Measurements from ENCODE around the gene LSM10. TPM values are rescaled to one million over a fixed set of nuclear protein-coding genes. Genes with fewer than 3 reads are reported as not detected.

LSM10 gene
- total RNA-seq, 4 donors from 2014 or later: 3.7 to 48.1 (median 15.1) TPM

DNA sequence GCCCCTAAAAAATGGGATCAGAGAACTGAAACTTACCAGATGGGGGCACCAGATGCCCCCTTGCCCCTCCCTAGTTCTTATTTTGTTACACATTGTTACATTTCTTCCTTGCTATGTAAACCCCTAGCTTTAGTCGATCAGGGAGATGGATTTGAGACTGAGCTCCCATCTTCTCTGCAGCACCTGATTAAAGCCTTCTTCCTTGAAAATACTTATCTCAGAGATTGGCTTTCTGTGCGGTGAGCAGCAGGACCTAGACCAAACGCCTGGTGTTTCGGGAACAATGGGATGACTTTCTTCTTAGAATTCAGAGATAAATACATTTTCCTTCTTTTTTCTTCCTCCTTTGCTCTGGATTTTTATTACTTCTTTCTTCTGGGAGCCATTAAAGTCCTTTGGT, 16.7 kb upstream of the LSM10 start:
- TF ChIP-seq POLR2A (IDR thresholded peaks at IDR 0.05): no peak
- TF ChIP-seq, protein P1, sequence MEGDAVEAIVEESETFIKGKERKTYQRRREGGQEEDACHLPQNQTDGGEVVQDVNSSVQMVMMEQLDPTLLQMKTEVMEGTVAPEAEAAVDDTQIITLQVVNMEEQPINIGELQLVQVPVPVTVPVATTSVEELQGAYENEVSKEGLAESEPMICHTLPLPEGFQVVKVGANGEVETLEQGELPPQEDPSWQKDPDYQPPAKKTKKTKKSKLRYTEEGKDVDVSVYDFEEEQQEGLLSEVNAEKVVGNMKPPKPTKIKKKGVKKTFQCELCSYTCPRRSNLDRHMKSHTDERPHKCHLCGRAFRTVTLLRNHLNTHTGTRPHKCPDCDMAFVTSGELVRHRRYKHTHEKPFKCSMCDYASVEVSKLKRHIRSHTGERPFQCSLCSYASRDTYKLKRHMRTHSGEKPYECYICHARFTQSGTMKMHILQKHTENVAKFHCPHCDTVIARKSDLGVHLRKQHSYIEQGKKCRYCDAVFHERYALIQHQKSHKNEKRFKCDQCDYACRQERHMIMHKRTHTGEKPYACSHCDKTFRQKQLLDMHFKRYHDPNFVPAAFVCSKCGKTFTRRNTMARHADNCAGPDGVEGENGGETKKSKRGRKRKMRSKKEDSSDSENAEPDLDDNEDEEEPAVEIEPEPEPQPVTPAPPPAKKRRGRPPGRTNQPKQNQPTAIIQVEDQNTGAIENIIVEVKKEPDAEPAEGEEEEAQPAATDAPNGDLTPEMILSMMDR (IDR thresholded peaks at IDR 0.05): no peak
- intact Hi-C loops (cut with DNase I; ENCODE audit: low total_unique reads): no loop called here
- no peaks in the 10 kb centered on the region for H3K27me3 ChIP-seq

DNA sequence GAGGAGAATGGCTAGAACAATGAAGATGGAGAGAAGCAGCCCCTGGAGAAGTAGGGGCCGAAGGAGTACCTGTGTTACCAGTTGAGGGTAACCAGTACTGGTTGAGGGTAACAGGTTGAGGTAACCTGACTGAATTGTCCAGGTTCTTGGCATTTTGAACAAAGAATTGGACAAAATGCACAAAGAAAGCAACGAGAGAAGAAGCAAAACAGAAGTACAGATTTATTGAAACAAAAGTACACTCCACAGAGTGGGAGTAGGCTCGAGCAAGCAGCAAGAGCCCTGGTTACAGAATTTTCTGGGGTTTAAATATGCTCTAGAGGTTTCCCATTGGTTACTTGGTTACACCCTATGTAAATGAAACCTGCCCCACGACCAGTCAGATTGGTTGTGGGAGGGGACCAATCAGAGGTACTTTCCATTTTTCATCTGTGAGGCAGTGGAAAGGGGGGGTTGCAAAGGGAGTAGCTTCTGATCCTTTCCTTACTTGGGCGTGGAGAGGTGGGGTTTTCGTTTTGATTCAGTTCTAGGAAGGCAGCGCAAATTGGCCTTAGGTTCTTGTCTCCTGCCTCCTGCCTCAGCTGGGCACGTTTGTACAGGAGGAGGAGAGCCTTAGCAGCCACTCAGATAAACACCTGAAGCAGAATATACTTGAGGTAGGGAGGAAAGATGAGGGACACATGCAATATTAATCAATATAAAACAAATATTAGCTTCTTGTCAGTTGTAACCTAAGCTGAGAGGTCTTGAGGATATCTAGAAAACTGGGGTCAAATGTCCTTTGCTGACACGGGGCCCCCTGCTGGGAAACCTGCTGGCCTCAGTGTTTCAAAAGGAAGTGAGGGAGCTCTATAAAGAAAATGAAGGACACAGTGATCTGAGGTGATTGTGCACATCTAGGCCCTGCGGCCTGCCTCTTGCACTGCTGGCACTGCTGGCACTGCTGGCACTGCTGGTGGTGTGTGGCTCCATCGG, 14.3 kb upstream of the LSM10 start:
- Histone ChIP-seq H3K4me1 (no peaks in the 10 kb centered on the region), H3K27me3 (no peaks in the 10 kb centered on the region), H3K36me3 (no peaks in the 10 kb centered on the region), H3K4me3 (no peak overlapping the region), H3K9me3 (no peaks in the 10 kb centered on the region), H3K27ac (no peak overlapping the region)
- TF ChIP-seq, protein P1 (IDR thresholded peaks at IDR 0.05): no peak
- no peak for TF ChIP-seq POLR2A (IDR thresholded peaks at IDR 0.05)
- intact Hi-C loops (cut with DNase I; ENCODE audit: low total_unique reads): no loop called here
- DNase-seq: no peak

More for the DNA sequence above, 16.7 kb upstream of the LSM10 start:
- Histone ChIP-seq H3K9me3 (no peaks in the 10 kb centered on the region), H3K27ac (no peak overlapping the region), H3K4me1 (no peaks in the 10 kb centered on the region), H3K36me3 (no peaks in the 10 kb centered on the region), H3K4me3 (no peak overlapping the region)
- DNase-seq: no peak

DNA sequence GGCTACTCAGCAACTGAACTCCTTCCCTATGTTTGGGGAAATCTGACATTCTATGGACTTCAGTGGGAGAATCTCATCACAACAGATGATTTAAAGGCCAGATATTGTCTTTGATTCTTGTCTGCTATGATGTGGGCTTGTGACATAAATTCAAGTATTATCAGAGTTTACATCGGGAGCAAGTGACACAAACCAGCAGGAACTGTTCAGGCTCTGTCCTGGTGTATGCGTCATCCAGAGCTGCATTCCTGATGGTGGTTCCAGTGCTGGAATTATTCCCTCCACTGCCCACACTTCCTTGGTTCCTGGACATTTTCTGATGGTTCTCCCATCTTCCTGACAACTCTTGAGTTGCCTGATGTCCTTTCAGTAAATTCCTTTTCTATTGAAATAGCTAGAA, 10.8 kb upstream of the LSM10 start:
- Histone ChIP-seq H3K9me3 (no peaks in the 10 kb centered on the region), H3K4me3 (no peak overlapping the region), H3K36me3 (no peaks in the 10 kb centered on the region), H3K4me1 (no peaks in the 10 kb centered on the region), H3K27me3 (no peaks in the 10 kb centered on the region), H3K27ac (no peak overlapping the region)
- no peak for TF ChIP-seq POLR2A (IDR thresholded peaks at IDR 0.05)
- TF ChIP-seq, protein P1 (IDR thresholded peaks at IDR 0.05): no peak
- intact Hi-C loops (cut with DNase I; ENCODE audit: low total_unique reads): no loop called here
- no peak for DNase-seq

DNA sequence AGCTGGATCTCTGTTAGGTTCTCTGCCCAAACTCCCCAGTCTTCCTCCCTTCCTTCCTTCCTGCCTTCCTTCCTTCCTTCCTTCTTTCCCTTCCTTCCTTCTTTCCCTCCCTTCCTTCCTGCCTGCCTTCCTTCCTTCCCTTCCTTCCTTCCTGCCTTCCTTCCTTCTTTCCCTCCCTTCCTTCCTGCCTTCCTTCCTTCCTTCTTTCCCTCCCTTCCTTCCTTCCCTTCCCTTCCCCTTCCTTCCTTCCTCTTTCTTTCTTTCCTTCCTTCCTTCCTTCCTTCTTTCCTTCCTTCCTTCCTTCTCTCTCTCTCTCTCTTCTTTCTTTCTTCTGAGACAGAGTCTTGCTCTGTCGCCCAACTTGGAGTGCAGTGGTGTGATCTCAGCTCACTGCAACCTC, 8.7 kb upstream of the LSM10 start:
- Histone ChIP-seq H3K36me3 (no peaks in the 10 kb centered on the region), H3K27me3 (no peaks in the 10 kb centered on the region), H3K4me3 (no peak overlapping the region), H3K27ac (no peak overlapping the region), H3K4me1 (no peaks in the 10 kb centered on the region), H3K9me3 (no peaks in the 10 kb centered on the region)
- intact Hi-C loops (cut with DNase I; ENCODE audit: low total_unique reads): no loop called here
- no peak for TF ChIP-seq POLR2A (IDR thresholded peaks at IDR 0.05)
- TF ChIP-seq, protein P1 (IDR thresholded peaks at IDR 0.05): no peak
- no peak for DNase-seq

DNA sequence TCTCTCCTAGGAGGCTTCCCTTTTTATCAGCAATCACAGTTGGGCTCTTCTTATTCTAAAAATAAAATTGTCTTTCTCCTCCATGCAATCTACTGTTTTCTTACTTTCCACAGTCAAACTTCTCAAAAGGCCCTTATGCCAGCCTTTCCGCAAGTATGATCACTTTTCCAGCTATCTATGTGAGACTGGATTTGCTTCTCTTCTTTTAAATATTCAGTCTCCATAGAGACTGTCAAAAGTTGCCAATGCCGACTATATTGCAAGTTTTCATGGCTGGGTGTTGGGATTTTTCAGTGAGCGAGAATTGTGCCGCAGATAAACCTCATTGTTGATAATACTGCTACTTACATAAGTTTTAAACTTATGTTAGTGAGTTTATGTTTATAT, 4.8 kb upstream of the LSM10 start:
- H3K9me3 ChIP-seq: no peaks in the 10 kb centered on the region
- TF ChIP-seq, protein P1 (IDR thresholded peaks at IDR 0.05): no peak
- TF ChIP-seq POLR2A (IDR thresholded peaks at IDR 0.05): no peak
- DNase-seq: no peak
- H3K4me3 ChIP-seq: no peak overlapping the region
- intact Hi-C loops (cut with DNase I; ENCODE audit: low total_unique reads): no loop called here
- no peak overlapping the region for H3K27ac ChIP-seq
- H3K27me3 ChIP-seq: no peaks in the 10 kb centered on the region
- H3K36me3 ChIP-seq: no peaks in the 10 kb centered on the region
- no peaks in the 10 kb centered on the region for H3K4me1 ChIP-seq
